ENCODE data around the gene ENTPD5.

DNA sequence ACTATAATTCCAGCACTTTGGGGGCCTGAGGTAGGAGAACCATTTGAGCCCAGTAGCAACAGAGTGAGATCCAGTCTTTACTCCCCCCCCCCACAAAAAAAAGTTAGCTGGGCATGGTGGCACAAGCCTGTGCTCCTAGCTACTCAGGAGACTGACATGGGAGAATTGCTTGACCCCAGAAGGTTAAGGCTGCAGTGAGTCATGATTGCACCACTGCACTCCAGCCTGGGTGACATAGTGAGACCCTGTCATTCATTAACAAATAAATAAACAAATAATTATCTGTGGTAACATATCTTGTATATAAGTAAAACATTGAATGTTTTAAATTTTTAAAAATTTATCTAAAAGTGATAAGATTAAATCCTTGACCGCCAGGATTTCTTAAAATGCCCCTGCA is 4.8 kb downstream of the ENTPD5 start:
- TF ChIP-seq, protein P1, sequence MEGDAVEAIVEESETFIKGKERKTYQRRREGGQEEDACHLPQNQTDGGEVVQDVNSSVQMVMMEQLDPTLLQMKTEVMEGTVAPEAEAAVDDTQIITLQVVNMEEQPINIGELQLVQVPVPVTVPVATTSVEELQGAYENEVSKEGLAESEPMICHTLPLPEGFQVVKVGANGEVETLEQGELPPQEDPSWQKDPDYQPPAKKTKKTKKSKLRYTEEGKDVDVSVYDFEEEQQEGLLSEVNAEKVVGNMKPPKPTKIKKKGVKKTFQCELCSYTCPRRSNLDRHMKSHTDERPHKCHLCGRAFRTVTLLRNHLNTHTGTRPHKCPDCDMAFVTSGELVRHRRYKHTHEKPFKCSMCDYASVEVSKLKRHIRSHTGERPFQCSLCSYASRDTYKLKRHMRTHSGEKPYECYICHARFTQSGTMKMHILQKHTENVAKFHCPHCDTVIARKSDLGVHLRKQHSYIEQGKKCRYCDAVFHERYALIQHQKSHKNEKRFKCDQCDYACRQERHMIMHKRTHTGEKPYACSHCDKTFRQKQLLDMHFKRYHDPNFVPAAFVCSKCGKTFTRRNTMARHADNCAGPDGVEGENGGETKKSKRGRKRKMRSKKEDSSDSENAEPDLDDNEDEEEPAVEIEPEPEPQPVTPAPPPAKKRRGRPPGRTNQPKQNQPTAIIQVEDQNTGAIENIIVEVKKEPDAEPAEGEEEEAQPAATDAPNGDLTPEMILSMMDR (conservative IDR thresholded peaks at IDR 0.05; ENCODE audit: low read length) = no peak
- no peak for TF ChIP-seq EZH2phosphoT487 (IDR thresholded peaks at IDR 0.05; ENCODE audit: borderline replicate concordance, low read depth, low read length)

Data from OCI-LY7 (cell line).